ENCODE measurements around the gene C1orf210. TPM values are rescaled to one million over a fixed set of nuclear protein-coding genes. Genes with fewer than 3 reads are reported as not detected.

C1orf210 gene
- total and polyA plus RNA-seq, 2 experiments from 2014 or later, result 32.3 to 47.4 TPM

GRCh38 chr1:43246466-43247213 lies 38.7 kb downstream of the C1orf210 start:
- no peak for TF ChIP-seq EZH2phosphoT487 (IDR thresholded peaks at IDR 0.05; ENCODE audit: low read depth, severe bottlenecking, unreplicated experiment)
- TF ChIP-seq EZH2 (IDR thresholded peaks at IDR 0.05; ENCODE audit: borderline replicate concordance), result no peak
- TF ChIP-seq CTCF (IDR thresholded peaks at IDR 0.05; ENCODE audit: poor library complexity), result no peak
- no peaks in the 10 kb centered on the region for H3K27me3 ChIP-seq
- DNase-seq (ENCODE audit: low spot score), result no peak
- H3K9me2 ChIP-seq (replicated peaks; ENCODE audit: insufficient read depth), result no peaks in the 10 kb centered on the region
- H2AFZ ChIP-seq, result no peak overlapping the region
- 93% methylated on average over 4 of the region's 4 CpGs for WGBS (ENCODE audit: low lambda C conversion rate, missing lambda C conversion rate)
- H3K4me3 ChIP-seq, result no peak overlapping the region
- no peaks in the 10 kb centered on the region for H3K9me3 ChIP-seq (ENCODE audit: low read depth)
- no peak overlapping the region for H3K4me2 ChIP-seq
- H4K20me1 ChIP-seq (ENCODE audit: insufficient read depth, poor library complexity, severe bottlenecking), result no peaks in the 10 kb centered on the region
- no peaks in the 10 kb centered on the region for H3K36me3 ChIP-seq (replicated peaks; ENCODE audit: insufficient read depth, low read depth)
- H3K4me1 ChIP-seq (ENCODE audit: insufficient read depth), result no peaks in the 10 kb centered on the region
- H3K27ac ChIP-seq, result no peak overlapping the region
- no peaks in the 10 kb centered on the region for H3K79me2 ChIP-seq

- Histone ChIP-seq H3K9me2 (replicated peaks; ENCODE audit: insufficient read depth) (no peaks in the 10 kb centered on the region), H2AFZ (no peak overlapping the region), H3K9me3 (ENCODE audit: low read depth) (no peaks in the 10 kb centered on the region), H3K4me2 (no peak overlapping the region), H3K27ac (no peak overlapping the region), H3K36me3 (replicated peaks; ENCODE audit: insufficient read depth, low read depth) (no peaks in the 10 kb centered on the region), H3K79me2 (no peaks in the 10 kb centered on the region), H3K27me3 (no peaks in the 10 kb centered on the region), H3K4me1 (ENCODE audit: insufficient read depth) (no peaks in the 10 kb centered on the region), H4K20me1 (ENCODE audit: insufficient read depth, poor library complexity, severe bottlenecking) (no peaks in the 10 kb centered on the region), H3K4me3 (no peak overlapping the region)
- TF ChIP-seq CTCF (IDR thresholded peaks at IDR 0.05; ENCODE audit: poor library complexity) (no peak), EZH2 (IDR thresholded peaks at IDR 0.05; ENCODE audit: borderline replicate concordance) (no peak), EZH2phosphoT487 (IDR thresholded peaks at IDR 0.05; ENCODE audit: low read depth, severe bottlenecking, unreplicated experiment) (no peak)
- DNase-seq (ENCODE audit: low spot score), result no peak
- 87% methylated on average over 6 of the region's 6 CpGs for WGBS (ENCODE audit: low lambda C conversion rate, missing lambda C conversion rate)
These were observed 42.1 kb downstream of the C1orf210 start for GRCh38 chr1:43243299-43243698.

- DNase-seq (ENCODE audit: low spot score), result peak; percentile 57
- Histone ChIP-seq H3K9me3 (ENCODE audit: low read depth) (no peaks in the 10 kb centered on the region), H3K27me3 (no peaks in the 10 kb centered on the region), H3K27ac (no peak overlapping the region), H3K4me3 (no peak overlapping the region), H3K4me2 (no peak overlapping the region), H3K4me1 (ENCODE audit: insufficient read depth) (no peaks in the 10 kb centered on the region), H3K79me2 (no peaks in the 10 kb centered on the region), H3K36me3 (replicated peaks; ENCODE audit: insufficient read depth, low read depth) (no peaks in the 10 kb centered on the region), H2AFZ (no peak overlapping the region), H3K9me2 (replicated peaks; ENCODE audit: insufficient read depth) (no peaks in the 10 kb centered on the region), H4K20me1 (ENCODE audit: insufficient read depth, poor library complexity, severe bottlenecking) (no peaks in the 10 kb centered on the region)
- 62% methylated on average over 6 of the region's 6 CpGs for WGBS (ENCODE audit: low lambda C conversion rate, missing lambda C conversion rate)
- TF ChIP-seq EZH2phosphoT487 (IDR thresholded peaks at IDR 0.05; ENCODE audit: low read depth, severe bottlenecking, unreplicated experiment) (no peak), EZH2 (IDR thresholded peaks at IDR 0.05; ENCODE audit: borderline replicate concordance) (no peak)
These were observed 44.0 kb downstream of the C1orf210 start for GRCh38 chr1:43241413-43241836.

GRCh38 chr1:43239484-43239883 lies 45.9 kb downstream of the C1orf210 start:
- no peaks in the 10 kb centered on the region for H3K4me1 ChIP-seq (ENCODE audit: insufficient read depth)
- DNase-seq (ENCODE audit: low spot score), result no peak
- H3K79me2 ChIP-seq, result no peaks in the 10 kb centered on the region
- WGBS (ENCODE audit: low lambda C conversion rate, missing lambda C conversion rate), result 90% methylated on average over 3 of the region's 3 CpGs
- no peaks in the 10 kb centered on the region for H3K9me2 ChIP-seq (replicated peaks; ENCODE audit: insufficient read depth)
- H3K27ac ChIP-seq, result no peak overlapping the region
- H3K4me3 ChIP-seq, result no peak overlapping the region
- no peak overlapping the region for H3K4me2 ChIP-seq
- H3K36me3 ChIP-seq (replicated peaks; ENCODE audit: insufficient read depth, low read depth), result no peaks in the 10 kb centered on the region
- no peaks in the 10 kb centered on the region for H3K27me3 ChIP-seq
- H3K9me3 ChIP-seq (ENCODE audit: low read depth), result no peaks in the 10 kb centered on the region
- H4K20me1 ChIP-seq (ENCODE audit: insufficient read depth, poor library complexity, severe bottlenecking), result no peaks in the 10 kb centered on the region
- TF ChIP-seq EZH2phosphoT487 (IDR thresholded peaks at IDR 0.05; ENCODE audit: low read depth, severe bottlenecking, unreplicated experiment) (no peak), EZH2 (IDR thresholded peaks at IDR 0.05; ENCODE audit: borderline replicate concordance) (no peak), CTCF (IDR thresholded peaks at IDR 0.05; ENCODE audit: poor library complexity) (no peak)
- H2AFZ ChIP-seq, result no peak overlapping the region
